A549 (cell line): ENCODE results near the gene MBNL2.

Experiments used
- CTCF ChIP-seq: fragments of >200 bp; sonication (Bioruptor Twin); formaldehyde crosslinking; IDR thresholded peaks from 3 replicates; pipeline ENCODE4 v1.5.1; 2016
- ESRRA ChIP-seq: fragments of 150-350 bp; IDR thresholded peaks from 2 replicates; pipeline ENCODE4 v1.6.1; 2014; ENCODE audit warnings: mild to moderate bottlenecking, low read length, borderline replicate concordance
- HDAC2 ChIP-seq: fragments of 200-600 bp; sonication (generic); IDR thresholded peaks from 2 replicates; pipeline ENCODE4 v1.6.1; 2016
- HOXA7 ChIP-seq: fragments of 250-450 bp; sonication (Bioruptor Pico); IDR thresholded peaks from 2 replicates; pipeline ENCODE4 v1.5.0; 2020; ENCODE audit warnings: mild to moderate bottlenecking, moderate library complexity

- TF ChIP-seq CTCF (no peak), HDAC2 (no peak), ESRRA (no peak), HOXA7 (CRISPR knock-in tag) (no peak)
Observed at GRCh38 chr13:97192166-97192565, 30.0 kb upstream of the MBNL2 start.
